GM21526 (cell line): ENCODE data around the gene SIRT7.

Source experiments
- ATAC-seq: cut with Tn5 transposase; IDR thresholded peaks from one replicate; pipeline ENCODE4 v1.9.1; 2021; ENCODE audit warnings: moderate library complexity; ENCODE audit not compliant: unreplicated experiment, low FRiP score

Gene SIRT7

DNA sequence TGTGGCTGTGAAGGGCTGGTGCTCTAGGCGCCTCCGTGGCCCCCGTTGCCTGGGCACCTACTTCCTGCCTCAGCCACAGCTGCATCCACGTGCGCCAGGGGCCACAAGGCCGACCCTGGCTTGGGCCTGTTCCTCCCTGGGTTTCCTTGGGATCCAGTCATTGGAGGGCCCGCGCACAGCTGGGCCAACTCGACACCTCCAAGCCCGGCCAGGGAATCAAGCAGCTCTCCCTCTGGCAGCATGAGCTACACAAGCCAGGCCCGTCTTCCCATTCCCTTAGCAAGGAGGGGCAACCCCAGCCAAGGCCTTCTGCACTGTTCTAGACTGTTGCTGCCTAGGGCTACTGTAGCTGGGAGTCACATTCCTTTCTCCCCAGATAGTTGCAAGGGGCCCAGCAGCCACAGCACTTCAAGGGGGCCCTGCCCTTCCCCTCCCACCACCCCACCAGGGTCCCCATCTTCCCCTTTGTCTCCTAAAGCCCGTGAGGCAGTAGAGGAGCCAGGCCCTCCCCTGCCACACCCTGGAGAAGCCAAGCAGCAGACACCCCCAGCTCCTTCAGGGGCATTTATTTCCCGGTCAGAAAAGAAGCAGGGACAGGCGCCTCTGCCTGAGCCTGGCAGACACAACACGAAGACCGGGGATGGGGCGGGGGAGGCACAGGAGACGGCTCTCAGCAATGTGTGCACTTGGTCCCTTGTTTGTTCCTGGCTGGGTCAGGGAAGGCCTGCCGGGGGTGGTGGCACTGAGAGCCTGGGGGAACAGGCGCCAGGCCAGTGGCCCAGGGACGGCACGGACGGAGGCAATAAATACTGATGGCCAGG, 50.6 kb downstream of the SIRT7 start:
- no peak for ATAC-seq

DNA sequence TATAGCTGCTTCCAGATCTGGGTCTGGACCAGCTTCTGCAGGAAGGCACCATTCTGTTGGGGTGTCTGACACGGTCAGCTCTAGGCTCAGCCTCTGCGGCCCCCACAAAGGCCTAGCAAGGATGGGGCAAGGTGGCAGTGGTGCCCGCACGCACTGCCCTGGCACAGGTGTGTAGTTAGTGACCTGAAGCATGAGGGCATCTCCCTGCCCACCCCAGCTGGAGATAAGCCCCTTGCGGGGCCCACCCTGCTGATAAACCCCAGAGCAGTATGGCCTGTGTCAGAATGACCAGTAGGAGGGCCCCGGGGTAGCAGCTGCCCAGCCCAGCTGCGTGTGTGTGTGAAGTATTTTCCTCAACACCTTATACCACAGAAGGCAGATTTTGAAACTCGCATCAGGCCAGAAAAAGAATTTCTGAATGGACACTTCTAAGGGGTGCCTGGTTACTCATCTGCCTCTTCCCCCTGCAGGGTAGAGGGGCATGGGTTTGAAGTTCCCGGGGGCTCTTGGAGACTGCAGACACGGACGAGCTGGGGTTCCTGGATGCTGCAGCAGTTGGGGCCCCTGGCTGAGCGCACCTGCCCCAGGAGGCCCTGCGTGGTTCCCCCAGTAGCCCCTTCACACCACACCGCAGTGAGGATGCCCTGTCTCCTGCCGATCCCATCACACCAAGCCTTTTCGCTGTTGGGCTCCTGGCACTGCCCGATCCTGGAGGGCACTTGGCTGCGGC, 51.4 kb downstream of the SIRT7 start:
- ATAC-seq = no peak

DNA sequence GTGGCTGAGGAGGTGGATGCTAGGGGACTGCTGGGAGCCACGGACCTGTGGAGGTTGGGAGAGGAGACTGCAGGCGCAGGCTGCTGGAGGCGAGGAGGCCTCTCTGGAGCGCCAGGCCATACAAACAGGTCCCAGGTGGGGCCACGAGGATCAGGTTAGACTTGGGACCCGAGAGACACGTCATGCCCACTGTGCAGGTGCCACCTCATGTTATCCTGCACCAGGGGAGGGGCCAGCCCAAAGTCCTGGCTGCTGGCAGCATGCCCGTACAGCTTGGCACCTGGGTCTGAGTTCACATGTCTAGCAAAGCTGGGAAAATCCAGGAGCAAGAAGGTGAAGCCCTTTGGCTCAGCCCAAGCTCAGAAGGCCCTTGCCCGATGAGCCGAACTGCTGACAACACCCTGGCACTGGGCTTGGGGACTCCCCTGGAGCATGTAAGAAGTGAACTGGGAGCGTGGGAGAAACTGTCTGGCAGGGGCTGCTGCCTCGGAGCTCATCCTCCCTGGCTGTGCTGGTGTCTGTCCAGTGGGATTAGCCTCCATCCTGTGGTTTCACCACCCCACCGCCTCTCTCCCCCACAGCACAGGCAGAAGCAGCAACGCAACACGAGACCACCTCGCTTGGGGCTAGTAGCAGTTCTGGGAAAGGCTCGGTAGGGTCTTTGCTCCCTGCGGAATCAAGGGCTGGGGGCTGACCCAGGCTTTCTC, 52.1 kb downstream of the SIRT7 start:
- ATAC-seq = no peak

GRCh38 chr17:81865358-81865732, 52.6 kb downstream of the SIRT7 start:
- no peak for ATAC-seq

DNA sequence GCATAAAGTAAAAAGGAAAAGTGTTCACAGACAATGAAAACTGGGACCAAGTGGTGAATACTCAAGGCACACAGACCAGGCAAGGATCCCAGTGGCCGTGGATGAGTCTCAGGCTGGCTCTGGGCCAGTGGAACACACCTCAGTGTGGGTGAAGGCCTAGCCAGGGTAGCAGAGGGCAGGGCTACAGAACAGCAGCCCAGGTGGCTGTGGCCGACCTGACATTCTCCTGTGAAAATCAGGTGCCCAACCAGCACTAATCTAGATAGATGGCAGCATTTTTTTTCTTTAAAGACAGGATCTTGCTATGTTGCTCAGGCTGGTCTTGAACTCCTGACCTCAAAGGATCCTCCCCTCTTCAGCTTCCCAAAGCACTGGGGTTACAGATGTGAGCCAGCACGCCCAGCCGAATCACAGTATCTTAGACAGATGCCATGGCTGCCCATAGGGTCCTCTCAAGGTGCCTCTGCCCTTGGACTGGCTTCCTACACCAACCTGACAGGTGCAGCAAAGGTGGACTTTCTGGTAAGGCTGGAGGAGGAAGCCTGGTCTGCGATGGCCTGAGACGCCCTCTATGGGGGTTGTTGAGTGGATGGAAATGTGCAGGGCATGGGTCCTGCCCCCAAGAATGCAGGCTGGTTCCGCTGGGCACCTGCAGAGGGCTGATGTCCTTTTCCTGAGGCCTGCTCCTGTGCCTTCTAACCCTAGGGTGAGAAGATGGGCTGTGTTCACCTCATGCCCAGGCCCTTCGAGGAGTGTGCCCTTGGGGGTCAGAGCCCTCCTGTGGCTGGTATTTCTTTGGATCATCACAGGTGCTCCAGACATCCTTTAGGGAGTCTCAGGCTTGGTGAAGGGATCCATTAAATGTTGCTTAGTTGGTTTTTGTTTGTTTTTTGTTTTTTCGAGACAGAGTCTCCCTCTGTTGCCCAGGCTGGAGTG, 53.9 kb downstream of the SIRT7 start:
- no peak for ATAC-seq

DNA sequence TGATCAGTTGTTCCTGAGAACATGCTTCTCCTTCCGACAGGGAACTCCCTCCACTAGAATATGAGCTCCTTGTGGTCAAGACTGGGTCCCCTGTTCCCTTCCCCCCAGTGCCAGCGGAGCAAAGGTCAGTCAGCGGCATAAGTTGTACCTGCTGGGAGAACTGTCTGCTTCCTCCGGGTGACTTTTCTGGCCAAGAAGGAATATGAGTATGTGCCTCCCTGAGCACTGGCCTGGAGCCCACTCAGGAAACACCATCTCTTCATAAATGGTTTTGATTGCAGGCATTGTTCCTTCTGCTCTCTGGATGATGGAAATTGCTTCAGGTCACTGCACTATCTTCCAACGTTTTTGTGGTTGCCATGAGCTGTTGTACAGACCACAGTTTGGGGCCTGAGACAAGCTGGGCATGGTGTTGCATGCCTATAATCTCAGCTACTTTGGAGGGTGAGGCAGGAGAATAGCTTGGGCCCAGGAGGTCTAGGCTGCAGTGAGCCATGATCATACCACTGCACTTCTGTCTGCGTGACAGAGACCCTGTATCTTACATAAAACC, 54.8 kb downstream of the SIRT7 start:
- no peak for ATAC-seq
